NK-92 treated with Interleukin-12 subunit alpha and Interleukin-12 subunit beta, amount 100 ng/mL, for 24 hours (cell line): Measurements from ENCODE around the gene CBFB.

Experiments used
- DNase-seq: peaks from one replicate; lab custom pipeline; 2025; lab: John Stamatoyannopoulos, UW

Gene CBFB

DNA sequence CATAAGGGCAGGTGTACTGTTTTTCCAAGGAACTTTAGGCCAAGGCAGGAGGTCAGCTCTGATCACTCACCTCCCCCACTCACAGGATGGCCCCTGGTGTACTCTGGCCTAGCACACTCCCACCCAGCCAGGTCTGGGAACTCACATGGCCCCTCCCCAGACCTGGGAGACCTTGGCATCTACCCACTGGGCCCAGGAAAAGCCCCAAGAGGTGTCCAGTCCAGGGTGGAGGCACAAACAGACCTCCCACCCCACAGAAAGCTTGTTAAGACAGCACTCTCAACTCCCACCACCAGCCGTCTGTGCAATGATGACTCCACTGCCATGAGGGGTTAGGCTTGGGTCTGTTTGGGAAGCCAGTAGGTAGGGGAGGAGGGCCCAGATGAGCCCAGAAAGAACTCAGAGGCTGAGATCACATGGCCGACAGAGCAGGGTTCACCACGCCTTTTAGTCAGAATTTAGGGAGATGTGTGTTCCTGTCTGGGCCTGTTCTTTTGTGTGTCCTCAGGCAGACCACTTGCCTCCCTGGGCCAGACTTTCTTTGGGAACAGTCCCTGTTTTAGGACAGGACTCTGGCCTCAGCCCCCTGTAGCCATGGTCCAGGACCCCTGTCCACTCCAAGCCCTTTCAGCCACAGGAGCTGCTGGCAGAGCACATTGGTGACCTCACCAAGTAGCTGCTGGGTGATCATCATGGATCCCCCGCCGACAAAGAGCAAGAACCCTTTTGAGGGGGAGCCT is 12.1 kb upstream of the CBFB start:
- DNase-seq: no peak

DNA sequence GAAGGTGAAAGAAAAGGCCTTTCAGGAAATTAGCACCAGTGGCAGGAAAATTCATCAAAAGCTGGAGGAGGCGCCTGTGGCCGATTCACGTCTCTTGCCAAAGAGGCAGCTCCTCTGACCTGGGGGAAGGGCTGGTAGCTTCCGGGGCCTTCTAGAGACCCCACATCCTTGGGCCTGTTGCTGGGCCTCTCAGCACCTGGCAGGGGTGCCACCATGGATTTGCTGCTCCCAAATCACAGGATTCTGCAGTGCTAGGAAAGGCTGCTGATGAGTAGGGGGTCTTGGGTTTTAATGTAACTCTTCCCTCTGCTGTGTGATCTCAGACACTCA is 11.6 kb upstream of the CBFB start:
- DNase-seq: no peak

DNA sequence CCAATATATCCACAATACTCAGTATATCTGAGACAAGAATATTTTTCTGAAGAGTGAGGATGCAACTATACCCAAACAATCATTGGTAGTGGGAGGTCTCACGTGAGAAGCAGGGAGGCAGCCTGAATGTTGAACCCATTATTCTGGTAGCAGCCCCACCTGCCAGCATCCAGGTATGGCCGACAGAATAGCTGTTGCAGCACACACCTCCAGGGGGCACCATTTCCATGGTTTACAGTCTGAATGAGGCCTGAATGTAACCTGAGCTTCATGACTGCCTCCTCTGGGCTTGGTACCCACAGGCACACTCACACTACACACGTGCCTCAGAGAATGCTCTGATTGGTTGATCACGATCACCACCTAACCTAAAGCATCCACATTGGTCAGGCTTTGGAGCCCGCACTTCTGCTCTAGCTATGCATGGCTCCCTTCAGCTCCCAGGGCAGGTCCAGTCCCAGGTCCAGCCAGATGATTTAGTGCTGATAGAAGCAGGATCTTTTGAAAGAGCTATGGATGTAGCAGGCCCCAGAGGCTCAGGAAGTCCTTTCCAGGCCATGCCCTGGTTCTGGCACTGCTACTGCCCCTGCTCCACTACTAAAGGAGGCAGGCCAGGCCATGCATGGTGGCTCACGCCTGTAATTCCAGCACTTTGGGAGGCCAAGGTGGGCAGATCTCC is 11.0 kb upstream of the CBFB start:
- peak; percentile 46 for DNase-seq

DNA sequence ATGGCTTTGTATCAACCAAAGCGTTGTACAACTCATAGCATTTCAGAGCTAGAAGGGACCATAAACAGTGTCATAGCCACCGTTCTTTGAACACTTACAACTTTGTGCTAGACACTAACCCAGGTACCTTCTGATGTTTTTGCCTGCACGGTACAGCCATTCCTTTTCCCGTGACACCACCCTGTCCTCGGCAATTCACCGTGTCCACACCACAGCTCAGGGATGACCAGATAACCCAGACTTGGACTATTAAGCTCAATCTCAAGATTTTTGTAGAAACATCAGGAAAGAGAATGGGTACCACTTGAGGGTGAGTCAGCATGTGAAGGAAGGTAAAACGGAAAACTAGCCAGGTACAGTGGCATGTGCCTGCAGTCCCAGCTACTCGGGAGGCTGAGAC is 9.8 kb upstream of the CBFB start:
- DNase-seq: no peak

DNA sequence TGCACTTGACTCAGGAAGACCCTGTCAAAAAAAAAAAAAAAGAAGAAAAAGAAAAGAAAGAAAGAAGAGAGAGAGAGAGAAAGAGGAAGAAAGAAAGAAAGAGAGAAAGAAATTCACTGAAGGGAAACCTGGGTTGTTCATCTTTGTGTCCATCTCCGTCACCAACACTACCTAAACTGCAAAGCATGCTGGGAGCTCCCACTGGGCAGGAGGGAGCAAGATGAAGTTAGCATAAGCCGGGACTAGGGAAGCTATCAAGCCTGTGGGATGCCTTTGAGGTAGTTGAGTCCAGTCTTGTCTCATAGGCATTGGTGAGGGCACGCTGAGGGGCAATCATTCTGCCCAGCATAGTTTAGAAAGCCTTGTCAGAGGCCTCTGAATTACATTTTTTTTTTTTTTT is 7.6 kb upstream of the CBFB start:
- no peak for DNase-seq

DNA sequence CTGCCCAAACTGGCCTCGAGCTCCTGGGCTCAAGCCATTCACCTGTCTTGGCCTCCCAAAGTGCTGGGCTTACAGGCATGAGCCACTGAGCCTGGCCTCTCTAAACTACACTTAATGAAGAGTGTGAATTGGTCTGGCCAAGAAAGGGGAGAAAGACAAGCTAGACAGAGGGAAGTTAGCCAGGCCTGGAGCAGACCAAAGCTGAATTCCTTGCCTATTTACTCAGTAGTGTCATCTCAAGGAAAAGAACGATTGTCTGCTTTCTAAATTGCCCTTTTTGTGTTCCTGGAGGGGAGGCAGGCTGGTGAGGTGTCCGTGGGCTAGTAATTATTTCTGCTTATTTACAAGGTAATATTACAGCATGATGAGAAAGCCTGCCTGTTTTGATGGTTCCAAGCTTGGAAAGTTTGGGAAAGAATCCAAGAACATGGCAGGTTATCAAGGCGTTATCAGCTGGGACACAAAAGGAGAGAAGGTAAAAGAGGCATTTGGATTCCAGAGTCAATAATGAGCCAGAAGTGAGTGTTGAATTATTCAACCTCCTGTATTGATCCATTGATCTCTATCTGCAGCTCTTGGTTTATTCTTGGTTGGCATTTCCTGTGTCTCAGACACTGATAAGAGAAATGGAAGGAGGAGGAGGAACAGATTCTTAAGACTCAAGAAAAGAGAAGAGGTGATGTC is 6.3 kb upstream of the CBFB start:
- DNase-seq: no peak

DNA sequence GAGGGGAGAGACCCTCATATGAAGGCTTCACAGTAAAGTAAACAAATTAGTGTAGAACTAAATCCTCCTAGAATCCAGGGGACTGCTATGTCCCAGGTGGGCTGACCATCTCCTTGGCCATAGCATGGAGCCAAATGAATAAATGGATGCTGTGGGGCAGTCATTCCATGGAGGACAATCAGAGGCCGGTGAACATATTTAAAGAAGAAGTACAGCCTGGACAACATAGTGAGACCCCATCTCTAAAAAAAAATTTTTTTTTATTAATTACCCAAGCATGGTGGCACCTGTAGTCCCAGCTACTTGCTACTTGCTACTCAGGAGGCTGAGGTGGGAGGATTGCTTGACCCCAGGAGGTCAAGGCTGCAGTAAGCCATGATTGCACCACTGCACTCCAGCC is 5.3 kb upstream of the CBFB start:
- no peak for DNase-seq

DNA sequence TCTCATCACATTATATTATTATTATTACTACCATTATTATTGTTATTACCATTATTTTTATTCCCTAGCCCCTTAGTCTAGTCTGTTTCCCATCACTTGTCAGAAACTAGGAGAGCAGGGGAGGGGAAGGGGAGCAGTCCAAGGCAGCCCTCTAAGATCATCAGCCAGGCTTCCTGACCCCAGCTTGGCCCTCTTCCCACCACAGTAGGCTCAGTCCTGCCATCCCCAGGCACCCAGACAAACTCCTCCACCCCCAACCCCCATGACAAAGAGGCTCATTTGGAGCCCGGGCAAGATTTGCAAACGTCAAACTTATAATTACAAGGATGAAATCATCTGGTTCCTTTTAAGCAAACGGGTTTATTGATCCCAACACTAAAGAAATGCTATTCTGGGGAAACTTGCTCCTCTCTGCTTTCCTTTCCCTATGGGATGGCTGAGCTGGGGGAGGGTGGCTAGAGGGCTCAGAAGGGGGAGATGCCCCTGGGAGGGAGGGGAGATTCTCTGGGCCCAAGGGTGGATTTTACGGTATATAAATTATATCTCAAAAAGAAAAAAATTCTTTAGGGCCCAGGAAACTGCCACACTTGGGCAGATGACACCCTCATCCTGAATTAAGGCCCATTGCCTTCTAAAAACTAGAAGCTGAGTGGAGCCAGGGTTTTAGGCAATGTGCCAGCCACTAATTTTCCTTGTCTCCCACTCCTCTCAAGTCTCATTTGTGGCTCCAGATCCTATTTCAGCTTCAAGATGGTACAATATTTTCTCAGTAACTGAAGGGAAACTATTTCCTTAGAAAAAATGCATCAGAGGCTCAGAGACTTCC is 4.4 kb upstream of the CBFB start:
- no peak for DNase-seq

DNA sequence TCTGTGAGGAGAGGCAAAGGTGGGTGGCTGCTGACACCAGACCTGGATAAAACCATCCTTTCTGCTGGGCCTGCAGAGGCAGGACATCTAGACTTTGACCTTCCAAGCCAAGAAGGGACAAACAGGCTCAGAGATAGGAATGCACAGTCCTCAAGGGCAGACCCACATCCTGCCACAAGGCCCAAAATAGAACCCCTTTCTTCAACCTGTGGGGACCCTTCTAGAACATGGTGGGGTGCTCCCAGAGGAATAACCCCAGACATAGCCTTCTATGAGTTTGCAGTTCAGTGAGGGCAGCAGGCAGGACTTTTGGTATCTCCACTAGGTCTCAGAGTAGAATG is 3.8 kb upstream of the CBFB start:
- DNase-seq: no peak

DNA sequence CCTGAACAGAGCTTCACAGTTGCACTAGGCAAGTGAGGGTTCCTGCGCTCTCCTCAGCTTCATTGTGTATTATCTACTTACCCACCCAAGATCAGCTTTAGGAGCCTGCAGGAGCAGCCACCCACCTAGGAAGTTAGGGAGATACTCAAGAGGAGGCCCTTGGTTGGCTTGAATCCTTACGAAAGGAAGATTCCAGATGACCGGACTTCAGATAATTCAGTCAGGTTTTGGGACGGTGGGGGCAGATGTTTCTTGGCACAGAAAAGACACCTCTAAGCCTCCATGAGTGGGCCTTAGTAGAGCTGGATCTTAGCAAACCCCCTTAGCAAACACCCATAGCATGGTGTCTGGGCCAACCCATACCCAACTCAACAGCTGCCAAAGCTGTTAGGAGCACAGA is 2.4 kb upstream of the CBFB start:
- DNase-seq: no peak

DNA sequence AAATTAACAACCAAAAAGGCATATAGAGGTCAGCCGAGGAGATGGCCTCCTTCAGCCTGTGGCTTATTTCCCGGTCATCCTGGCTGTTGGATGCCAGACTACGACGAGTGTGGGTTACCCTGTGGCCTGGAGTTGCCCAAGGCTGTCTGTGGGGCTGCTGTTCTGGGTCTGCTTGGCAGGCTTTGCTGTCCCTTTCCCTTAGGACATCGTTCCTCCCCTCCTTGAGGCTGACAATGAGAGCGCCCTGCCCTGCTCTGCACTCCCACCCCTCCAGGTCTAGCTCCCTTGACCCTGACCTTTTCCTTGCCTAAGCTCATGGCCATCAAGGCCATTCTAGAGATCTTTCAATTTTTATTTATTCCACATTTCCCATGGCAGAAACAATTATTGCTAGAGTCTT is 1.9 kb upstream of the CBFB start:
- DNase-seq: no peak

DNA sequence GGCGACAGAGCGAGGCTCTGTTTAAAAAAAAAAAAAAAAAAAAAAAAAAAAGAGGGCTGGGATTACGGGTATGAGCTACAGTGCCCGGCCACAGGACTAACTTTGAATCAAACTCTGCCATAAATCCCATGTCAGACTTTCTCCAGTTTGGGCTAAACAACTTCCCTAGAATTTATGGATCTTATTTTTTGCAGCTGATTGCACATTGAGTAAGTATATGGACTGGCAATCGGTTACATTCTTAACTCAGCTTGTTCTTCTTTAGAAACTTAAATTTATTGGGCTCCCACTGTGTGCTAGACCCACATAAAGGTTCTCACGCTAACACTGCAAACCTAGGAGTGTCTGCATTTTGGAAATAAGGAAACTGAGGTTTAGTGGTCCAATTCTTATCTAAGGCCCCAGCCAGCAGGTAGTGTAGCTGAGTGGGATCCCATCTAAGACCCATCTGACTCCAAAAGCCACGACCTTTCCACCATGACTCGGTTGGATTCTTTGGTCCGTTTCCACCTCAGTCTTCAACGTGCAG is 718 bp upstream of the CBFB start:
- DNase-seq: no peak

DNA sequence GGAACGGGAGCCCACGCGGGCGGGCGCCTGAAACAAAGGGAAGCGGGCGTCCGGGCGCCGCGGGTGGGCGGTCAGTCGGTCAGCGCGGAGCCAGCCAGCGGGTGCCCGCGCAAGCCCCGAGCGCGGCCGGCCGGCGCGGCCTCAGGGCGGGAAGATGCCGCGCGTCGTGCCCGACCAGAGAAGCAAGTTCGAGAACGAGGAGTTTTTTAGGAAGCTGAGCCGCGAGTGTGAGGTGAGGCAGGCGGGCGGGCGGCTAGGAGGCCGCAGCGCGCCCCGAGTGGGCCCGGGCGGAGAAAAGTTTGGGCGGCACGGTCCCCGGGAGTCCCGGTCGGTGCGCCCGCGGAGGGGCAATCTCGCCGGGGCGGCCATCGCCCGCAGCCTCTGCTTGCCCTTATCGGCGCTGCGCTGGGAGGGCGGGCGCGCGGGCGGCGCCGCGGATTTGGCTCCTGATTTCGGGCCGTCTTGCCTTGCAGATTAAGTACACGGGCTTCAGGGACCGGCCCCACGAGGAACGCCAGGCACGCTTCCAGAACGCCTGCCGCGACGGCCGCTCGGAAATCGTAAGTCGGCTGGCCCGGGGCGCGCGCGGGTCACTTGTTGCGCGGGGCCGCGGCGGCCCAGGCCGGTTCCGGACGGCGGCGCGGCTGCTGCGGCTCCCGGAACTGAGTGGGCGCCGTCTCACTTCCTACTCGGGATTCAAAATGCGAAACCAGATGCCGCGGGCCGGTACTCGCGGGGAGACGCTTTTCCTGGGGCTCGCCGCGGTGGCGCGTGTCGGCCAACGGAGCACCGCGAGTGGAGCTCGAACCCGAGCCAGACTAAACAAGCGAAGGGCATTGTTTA is 526 bp downstream of the CBFB start:
- peak; percentile 46 for DNase-seq

DNA sequence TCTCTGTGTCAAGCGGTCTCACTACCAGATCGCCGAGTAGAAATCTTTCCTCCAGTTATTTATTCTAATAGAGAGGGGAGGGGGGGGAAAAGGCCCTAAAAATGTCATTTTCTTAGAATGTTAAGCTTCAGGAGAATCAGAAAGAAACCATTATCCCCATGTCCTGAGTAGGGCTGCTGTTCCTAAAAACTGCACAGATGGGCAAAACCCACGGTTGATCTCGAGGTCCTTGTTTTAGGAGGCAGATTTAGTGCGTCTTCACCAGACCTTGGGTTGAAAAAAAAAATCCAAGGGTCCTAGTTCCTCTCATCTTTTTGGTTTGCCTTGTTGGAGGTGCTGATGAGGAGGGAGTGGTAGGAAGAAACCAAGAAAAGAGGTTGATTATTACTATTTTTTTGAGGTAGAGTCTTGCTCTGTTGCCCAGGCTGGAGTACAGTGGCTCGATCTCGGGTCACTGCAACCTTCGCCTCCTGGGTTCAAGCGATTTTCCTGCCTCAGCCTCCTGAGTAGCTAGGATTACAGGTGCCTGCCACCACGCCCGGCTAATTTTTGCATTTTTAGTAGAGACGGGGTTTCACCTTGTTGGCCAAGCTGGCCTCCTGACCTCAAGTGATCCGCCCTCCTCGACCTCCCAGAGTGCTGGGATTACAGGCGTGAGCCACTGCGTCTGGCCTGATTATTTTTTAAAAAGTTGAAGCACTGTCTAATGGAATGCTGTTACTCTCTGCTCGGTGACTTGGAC is 1.4 kb downstream of the CBFB start:
- DNase-seq: no peak

DNA sequence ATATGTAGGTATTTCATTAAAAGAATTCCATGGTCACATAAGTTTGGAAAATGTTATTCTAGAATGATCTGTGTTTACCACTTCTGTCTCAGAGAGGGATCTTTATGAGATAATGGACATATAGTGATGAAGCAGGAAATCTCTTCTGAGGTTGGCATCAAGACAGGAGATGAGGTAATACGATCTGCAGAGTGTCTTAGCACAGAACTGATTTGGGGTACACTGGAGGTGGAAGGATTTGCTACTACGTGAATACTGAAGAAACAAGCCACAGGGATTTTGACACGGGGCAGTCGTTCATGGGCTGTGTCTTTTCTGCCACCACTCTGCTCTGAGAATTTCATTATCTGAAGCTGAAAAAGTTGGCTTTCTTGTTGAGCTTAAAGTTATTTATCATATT is 5.5 kb downstream of the CBFB start:
- DNase-seq: no peak

DNA sequence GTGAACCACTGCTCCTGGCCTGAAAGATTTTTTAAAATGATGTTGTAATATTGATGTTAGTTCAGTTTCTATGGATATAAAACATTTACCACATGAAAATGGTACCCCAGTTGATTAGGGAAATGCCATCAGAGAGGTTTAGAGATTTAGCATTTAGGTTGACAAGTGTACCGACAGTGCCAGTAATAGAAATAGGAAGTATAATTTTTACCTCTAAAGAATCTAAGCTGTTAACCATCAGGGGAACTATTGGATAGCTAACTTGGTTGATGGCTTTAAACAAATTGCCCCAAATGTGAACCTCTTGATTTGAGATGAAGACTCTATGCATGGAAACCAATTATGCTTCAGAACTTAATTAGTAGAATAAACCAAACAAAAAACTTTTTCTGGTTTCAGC is 6.4 kb downstream of the CBFB start:
- DNase-seq: no peak

DNA sequence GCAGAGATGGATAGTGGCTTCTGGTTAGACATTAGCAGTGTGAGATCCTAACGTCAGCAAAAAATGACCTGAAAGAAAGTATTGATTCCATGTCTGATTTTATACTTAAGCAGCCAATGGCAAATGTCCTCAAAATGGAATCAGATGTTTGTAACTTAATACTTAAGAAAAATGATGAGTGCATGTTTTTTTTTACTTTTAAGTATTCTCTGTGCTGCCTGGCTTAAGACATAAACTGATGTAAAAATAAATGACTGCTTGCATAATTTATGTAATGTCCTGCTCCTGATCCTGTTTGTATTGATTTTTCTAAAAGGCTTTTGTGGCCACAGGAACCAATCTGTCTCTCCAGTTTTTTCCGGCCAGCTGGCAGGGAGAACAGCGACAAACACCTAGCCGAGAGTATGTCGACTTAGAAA is 7.4 kb downstream of the CBFB start:
- no peak for DNase-seq

DNA sequence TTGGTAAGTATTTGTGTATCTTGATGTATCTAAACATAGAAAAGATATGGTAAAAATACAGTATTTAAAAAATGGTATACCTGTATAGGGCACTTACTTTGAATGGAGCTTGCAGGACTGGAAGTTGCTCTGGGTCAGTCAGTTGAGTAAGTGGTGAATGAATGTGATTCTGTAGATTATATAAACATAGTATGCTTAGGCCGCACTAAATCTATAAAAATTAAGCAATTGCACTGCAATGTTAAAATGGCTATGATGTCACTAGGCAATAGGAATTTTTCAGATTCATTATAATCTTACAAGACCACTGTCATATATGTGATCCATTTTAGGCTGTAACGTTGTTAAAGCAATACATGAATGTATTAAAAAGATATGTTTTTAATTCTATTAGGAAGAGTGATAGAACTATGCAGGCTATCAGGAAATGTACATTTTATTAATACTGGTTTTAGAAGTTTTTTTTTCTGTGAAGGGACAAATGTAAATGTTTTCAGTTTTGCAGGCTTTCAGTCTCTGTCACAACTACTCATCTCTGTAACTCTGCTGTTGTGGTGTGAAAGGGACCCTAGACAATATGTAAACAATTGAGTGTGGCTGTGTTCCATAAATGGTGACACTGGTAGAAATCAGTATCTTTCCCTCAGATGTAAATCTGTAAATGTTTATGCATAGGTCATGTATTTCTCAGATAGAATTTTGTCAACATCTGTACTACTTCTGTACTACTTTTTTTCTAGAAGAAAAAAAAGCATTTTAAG is 10.5 kb downstream of the CBFB start:
- DNase-seq: no peak

DNA sequence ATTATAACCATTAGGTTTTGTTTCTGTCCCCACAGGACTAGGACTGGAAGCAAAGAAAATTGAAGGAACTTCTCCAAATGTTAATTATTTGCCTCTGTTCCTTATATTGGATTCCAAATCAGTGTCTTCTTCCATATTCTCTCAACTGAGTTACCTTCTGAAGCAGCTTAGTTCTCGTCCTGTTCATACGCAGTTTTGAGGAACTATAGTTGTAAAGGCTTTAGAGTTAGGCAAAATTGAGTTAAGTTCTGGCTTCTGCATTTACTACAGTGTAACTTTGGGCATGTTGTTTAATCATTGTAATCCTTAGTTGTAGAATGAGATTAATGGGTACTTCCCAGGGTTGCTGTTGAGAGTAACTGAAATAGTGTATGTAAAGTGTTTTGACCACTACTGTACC is 11.2 kb downstream of the CBFB start:
- no peak for DNase-seq

DNA sequence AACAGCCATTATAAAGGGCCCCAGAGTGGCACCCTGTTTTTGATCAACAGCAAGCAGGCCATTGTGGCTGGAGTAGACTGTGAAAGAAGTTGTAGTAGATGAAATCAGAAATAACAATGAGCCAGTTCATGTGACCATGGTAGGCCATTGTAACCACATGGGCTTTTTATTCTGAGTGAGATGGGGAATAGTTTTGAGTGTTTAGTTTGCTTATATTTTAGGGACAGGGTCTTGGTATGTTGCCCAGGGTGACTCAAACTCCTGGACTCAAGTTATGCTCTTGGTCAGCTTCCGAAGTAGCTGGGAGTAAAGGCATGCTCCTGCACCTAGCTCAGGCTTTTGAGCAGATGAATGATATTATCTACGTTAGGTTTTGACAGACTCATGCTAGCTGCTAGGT is 12.0 kb downstream of the CBFB start:
- DNase-seq: no peak
